HepG2 (cell line): ENCODE measurements around the gene DLG4. TPM values are rescaled to one million over a fixed set of nuclear protein-coding genes. Genes with fewer than 3 reads are reported as not detected.

Experiments used
- CREB1 ChIP-seq, 2 experiments: fragments of 450-650 bp in 1 of 2; IDR thresholded peaks; 2 replicates each; pipeline ENCODE4 v1.6.1; 2016 to 2017; ENCODE audit warnings: control low read depth in 1 of 2, mild to moderate bottlenecking in 1 of 2, missing compliant biosample characterization in 1 of 2, missing genetic modification characterization in 1 of 2
- ELF3 ChIP-seq: IDR thresholded peaks from 2 replicates; pipeline ENCODE4 v1.6.1; 2016; ENCODE audit warnings: missing genetic modification reagents, missing compliant biosample characterization
- FOSL2 ChIP-seq: sonication (generic); formaldehyde crosslinking; IDR thresholded peaks from 2 replicates; pipeline ENCODE4 v1.4.0; 2020; ENCODE audit warnings: missing genetic modification reagents
- RXRB ChIP-seq: IDR thresholded peaks from 2 replicates; pipeline ENCODE4 v1.6.1; 2016; ENCODE audit warnings: borderline replicate concordance, missing genetic modification reagents, missing compliant biosample characterization
- SAP130 ChIP-seq: IDR thresholded peaks from 2 replicates; pipeline ENCODE4 v1.6.1; 2016; ENCODE audit warnings: low read depth
- ZNF484 ChIP-seq: sonication (generic); formaldehyde crosslinking; IDR thresholded peaks from 2 replicates; pipeline ENCODE4 v1.5.1; 2020; ENCODE audit warnings: mild to moderate bottlenecking, low read depth, missing genetic modification reagents, borderline replicate concordance
- ZNF564 ChIP-seq: sonication (generic); formaldehyde crosslinking; IDR thresholded peaks from 2 replicates; pipeline ENCODE4 v1.8.1; 2023; ENCODE audit warnings: mild to moderate bottlenecking, missing genetic modification reagents
- ZNF614 ChIP-seq: IDR thresholded peaks from 2 replicates; pipeline ENCODE4 v1.6.1; 2018; ENCODE audit warnings: missing biosample characterization, missing genetic modification reagents, inconsistent platforms, borderline replicate concordance
- ZSCAN12 ChIP-seq: sonication (generic); formaldehyde crosslinking; IDR thresholded peaks from 2 replicates; pipeline ENCODE4 v1.9.0; 2021; ENCODE audit warnings: mild to moderate bottlenecking, missing genetic modification reagents
- polyA plus RNA-seq, 8 experiments: library from polyadenylated mRNA; depleted of rRNA in 3 of 8; stranded (reverse) in 7 of 8; unstranded in 1 of 8; fragments of >200 nt; fragmentation: Illumina TruSeq in 4 of 8; extraction: Trizol in 4 of 8; gene quantifications; 2 replicates each; pipeline versions ENCODE4 v1.2.1 to v1.2.3, GENCODE V29; 2011 to 2016; ENCODE audit warnings: low read depth in 4 of 8, missing spikeins in 1 of 8, mixed read lengths in 1 of 8; ENCODE audit not compliant: insufficient read depth in 1 of 8
- total RNA-seq, 5 experiments: library from RNA; depleted of rRNA; stranded (reverse); fragments of >200 nt; fragmentation: Illumina TruSeq; extraction: Trizol; gene quantifications; 2 replicates each; pipeline ENCODE4 v1.2.3, GENCODE V29; 2016; ENCODE audit warnings: low read depth in 1 of 5
- TF ChIP-seq, protein P1 (sequence below): sonication (generic); formaldehyde crosslinking; IDR thresholded peaks from 2 replicates; pipeline ENCODE4 v1.4.0; 2020; ENCODE audit warnings: missing genetic modification reagents
- TF ChIP-seq, protein P2 (sequence below): sonication (generic); formaldehyde crosslinking; IDR thresholded peaks from 2 replicates; pipeline ENCODE4 v1.4.0; 2020; ENCODE audit warnings: mild to moderate bottlenecking, missing genetic modification reagents
- TF ChIP-seq, protein P3 (sequence below): sonication (generic); formaldehyde crosslinking; IDR thresholded peaks from 2 replicates; pipeline ENCODE4 v1.4.0; 2020; ENCODE audit warnings: missing genetic modification reagents, mild to moderate bottlenecking, borderline replicate concordance
- TF ChIP-seq, protein P4 (sequence below), 2 experiments: sonication (generic) in 1 of 2; formaldehyde crosslinking in 1 of 2; IDR thresholded peaks; 2 replicates each; pipeline versions ENCODE4 v1.4.0 to v1.6.1; 2018 to 2020; ENCODE audit warnings: missing genetic modification reagents in 2 of 2, borderline replicate concordance in 1 of 2, low read depth in 1 of 2, mild to moderate bottlenecking in 1 of 2, missing biosample characterization in 1 of 2
- TF ChIP-seq, protein P5 (sequence below): IDR thresholded peaks from 2 replicates; pipeline ENCODE4 v1.6.1; 2018; ENCODE audit warnings: missing genetic modification reagents, mild to moderate bottlenecking, missing compliant biosample characterization
- TF ChIP-seq, protein P6 (sequence below): sonication (generic); formaldehyde crosslinking; IDR thresholded peaks from 2 replicates; pipeline ENCODE4 v1.5.0; 2020; ENCODE audit warnings: mild to moderate bottlenecking, missing genetic modification reagents

DLG4 gene
- total and polyA plus RNA-seq, 2 of the 13 experiments (the other 11 are each of a cell fraction or from before 2014, with no cell fraction given), result 0.71 to 4.3 TPM

DNA sequence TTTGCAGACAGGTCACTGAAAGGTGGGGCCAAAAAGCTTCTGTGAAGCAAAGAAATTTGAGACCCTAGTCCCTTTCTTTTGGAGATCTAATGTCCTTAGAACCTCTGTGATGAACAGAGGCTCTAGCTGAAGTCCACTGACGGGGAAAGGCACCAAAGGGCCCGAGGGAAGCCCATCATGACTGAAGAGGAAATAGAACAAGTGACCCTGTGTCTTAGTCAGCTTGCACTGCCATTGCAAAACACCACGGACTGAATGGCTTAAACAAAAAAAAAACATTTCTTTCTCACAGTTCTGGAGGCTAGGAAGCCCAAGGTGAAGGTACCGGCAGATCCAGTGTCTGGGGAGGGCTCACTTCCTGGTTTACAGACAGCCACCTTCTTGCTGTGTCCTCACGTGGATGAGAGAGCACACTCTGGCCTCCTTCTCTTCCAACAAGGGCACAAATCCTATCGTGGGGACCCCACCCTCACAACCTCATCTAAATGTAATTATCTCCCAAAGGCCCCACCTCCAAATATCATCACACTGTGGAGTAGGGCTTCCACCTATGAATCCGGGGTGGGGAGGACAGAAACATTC, 80.7 kb downstream of the DLG4 start (continued):
- 0 out of 2 replicates have a peak, but pooled peaks have one; percentile 11 for TF ChIP-seq RXRB (CRISPR knock-in tag)
- TF ChIP-seq, protein P1, sequence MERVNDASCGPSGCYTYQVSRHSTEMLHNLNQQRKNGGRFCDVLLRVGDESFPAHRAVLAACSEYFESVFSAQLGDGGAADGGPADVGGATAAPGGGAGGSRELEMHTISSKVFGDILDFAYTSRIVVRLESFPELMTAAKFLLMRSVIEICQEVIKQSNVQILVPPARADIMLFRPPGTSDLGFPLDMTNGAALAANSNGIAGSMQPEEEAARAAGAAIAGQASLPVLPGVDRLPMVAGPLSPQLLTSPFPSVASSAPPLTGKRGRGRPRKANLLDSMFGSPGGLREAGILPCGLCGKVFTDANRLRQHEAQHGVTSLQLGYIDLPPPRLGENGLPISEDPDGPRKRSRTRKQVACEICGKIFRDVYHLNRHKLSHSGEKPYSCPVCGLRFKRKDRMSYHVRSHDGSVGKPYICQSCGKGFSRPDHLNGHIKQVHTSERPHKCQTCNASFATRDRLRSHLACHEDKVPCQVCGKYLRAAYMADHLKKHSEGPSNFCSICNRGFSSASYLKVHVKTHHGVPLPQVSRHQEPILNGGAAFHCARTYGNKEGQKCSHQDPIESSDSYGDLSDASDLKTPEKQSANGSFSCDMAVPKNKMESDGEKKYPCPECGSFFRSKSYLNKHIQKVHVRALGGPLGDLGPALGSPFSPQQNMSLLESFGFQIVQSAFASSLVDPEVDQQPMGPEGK (CRISPR knock-in tag), result 0 out of 2 replicates have a peak, but pooled peaks have one; percentile 38
- TF ChIP-seq, protein P2, sequence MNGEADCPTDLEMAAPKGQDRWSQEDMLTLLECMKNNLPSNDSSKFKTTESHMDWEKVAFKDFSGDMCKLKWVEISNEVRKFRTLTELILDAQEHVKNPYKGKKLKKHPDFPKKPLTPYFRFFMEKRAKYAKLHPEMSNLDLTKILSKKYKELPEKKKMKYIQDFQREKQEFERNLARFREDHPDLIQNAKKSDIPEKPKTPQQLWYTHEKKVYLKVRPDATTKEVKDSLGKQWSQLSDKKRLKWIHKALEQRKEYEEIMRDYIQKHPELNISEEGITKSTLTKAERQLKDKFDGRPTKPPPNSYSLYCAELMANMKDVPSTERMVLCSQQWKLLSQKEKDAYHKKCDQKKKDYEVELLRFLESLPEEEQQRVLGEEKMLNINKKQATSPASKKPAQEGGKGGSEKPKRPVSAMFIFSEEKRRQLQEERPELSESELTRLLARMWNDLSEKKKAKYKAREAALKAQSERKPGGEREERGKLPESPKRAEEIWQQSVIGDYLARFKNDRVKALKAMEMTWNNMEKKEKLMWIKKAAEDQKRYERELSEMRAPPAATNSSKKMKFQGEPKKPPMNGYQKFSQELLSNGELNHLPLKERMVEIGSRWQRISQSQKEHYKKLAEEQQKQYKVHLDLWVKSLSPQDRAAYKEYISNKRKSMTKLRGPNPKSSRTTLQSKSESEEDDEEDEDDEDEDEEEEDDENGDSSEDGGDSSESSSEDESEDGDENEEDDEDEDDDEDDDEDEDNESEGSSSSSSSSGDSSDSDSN (CRISPR knock-in tag), result peak; percentile 40; the same call in 1 of the 2 replicates
- TF ChIP-seq ZNF614 (CRISPR knock-in tag), result peak; percentile 25; the same call in 1 of the 2 replicates
- TF ChIP-seq, protein P3, sequence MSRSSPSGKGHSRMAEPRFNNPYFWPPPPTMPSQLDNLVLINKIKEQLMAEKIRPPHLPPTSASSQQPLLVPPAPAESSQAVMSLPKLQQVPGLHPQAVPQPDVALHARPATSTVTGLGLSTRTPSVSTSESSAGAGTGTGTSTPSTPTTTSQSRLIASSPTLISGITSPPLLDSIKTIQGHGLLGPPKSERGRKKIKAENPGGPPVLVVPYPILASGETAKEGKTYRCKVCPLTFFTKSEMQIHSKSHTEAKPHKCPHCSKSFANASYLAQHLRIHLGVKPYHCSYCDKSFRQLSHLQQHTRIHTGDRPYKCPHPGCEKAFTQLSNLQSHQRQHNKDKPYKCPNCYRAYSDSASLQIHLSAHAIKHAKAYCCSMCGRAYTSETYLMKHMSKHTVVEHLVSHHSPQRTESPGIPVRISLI (CRISPR knock-in tag), result peak; percentile 81; the same call in 1 of the 2 replicates
- TF ChIP-seq, protein P4, sequence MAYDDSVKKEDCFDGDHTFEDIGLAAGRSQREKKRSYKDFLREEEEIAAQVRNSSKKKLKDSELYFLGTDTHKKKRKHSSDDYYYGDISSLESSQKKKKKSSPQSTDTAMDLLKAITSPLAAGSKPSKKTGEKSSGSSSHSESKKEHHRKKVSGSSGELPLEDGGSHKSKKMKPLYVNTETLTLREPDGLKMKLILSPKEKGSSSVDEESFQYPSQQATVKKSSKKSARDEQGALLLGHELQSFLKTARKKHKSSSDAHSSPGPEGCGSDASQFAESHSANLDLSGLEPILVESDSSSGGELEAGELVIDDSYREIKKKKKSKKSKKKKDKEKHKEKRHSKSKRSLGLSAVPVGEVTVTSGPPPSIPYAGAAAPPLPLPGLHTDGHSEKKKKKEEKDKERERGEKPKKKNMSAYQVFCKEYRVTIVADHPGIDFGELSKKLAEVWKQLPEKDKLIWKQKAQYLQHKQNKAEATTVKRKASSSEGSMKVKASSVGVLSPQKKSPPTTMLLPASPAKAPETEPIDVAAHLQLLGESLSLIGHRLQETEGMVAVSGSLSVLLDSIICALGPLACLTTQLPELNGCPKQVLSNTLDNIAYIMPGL (CRISPR knock-in tag; IDR thresholded peaks at IDR 0.05; ENCODE audit: borderline replicate concordance in 1 of 2, low read depth in 1 of 2), result 0 out of 4 replicates have a peak, but pooled peaks of 1 of the 2 experiments have one; percentile 22
- TF ChIP-seq SAP130 (CRISPR knock-in tag), result peak; percentile 34
- TF ChIP-seq ZSCAN12 (CRISPR knock-in tag), result no peak
- no peak for TF ChIP-seq ZNF564 (CRISPR knock-in tag)
- peak; percentile 76; the same call in 1 of the 2 replicates for TF ChIP-seq ELF3 (CRISPR knock-in tag)
- TF ChIP-seq, protein P5, sequence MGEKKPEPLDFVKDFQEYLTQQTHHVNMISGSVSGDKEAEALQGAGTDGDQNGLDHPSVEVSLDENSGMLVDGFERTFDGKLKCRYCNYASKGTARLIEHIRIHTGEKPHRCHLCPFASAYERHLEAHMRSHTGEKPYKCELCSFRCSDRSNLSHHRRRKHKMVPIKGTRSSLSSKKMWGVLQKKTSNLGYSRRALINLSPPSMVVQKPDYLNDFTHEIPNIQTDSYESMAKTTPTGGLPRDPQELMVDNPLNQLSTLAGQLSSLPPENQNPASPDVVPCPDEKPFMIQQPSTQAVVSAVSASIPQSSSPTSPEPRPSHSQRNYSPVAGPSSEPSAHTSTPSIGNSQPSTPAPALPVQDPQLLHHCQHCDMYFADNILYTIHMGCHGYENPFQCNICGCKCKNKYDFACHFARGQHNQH (CRISPR knock-in tag), result 0 out of 2 replicates have a peak, but pooled peaks have one; percentile 27
- TF ChIP-seq, protein P6, sequence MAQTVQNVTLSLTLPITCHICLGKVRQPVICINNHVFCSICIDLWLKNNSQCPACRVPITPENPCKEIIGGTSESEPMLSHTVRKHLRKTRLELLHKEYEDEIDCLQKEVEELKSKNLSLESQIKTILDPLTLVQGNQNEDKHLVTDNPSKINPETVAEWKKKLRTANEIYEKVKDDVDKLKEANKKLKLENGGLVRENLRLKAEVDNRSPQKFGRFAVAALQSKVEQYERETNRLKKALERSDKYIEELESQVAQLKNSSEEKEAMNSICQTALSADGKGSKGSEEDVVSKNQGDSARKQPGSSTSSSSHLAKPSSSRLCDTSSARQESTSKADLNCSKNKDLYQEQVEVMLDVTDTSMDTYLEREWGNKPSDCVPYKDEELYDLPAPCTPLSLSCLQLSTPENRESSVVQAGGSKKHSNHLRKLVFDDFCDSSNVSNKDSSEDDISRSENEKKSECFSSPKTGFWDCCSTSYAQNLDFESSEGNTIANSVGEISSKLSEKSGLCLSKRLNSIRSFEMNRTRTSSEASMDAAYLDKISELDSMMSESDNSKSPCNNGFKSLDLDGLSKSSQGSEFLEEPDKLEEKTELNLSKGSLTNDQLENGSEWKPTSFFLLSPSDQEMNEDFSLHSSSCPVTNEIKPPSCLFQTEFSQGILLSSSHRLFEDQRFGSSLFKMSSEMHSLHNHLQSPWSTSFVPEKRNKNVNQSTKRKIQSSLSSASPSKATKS (CRISPR knock-in tag), result no peak
- TF ChIP-seq CREB1 (IDR thresholded peaks at IDR 0.05), result no peak
- TF ChIP-seq CREB1 (CRISPR knock-in tag; IDR thresholded peaks at IDR 0.05), result no peak
- TF ChIP-seq ZNF484 (CRISPR knock-in tag), result no peak
- TF ChIP-seq FOSL2, result 0 out of 2 replicates have a peak, but pooled peaks have one; percentile 35
